WTC11 (cell line): ENCODE measurements around the gene PMP22. TPM values are rescaled to one million over a fixed set of nuclear protein-coding genes. Genes with fewer than 3 reads are reported as not detected.

Experiments used
- ATAC-seq: fragments of 200-7000 bp; cut with Tn5 transposase; 2 replicates; pipeline ENCODE4 v1.10.0; 2021; ENCODE audit warnings: mild to moderate bottlenecking, moderate library complexity
- CTCF ChIA-PET: fragments of 300-600 bp; sonication (Branson Sonifier 250); formaldehyde crosslinking; loops from one replicate; lab custom pipeline; 2021; ENCODE audit warnings: antibody characterized with exemption; lab: Charles Lee
- POLR2A ChIA-PET: fragments of 350-600 bp; sonication (Branson Sonifier 250); formaldehyde crosslinking; loops from one replicate; lab custom pipeline; 2021; ENCODE audit warnings: antibody characterized with exemption; lab: Charles Lee
- DNase-seq: peaks from one replicate; pipeline ENCODE4 v3.0.0; 2021; ENCODE audit warnings: low spot score
- H3K27ac Mint-ChIP-seq: 2 replicates; pipeline ENCODE4 v1.8.0; 2021; ENCODE audit warnings: mixed read lengths
- H3K27me3 Mint-ChIP-seq: 2 replicates; pipeline ENCODE4 v1.8.0; 2021; ENCODE audit warnings: low read depth, mild to moderate bottlenecking, moderate library complexity, mixed read lengths
- H3K36me3 Mint-ChIP-seq: 2 replicates; pipeline ENCODE4 v1.8.0; 2021; ENCODE audit warnings: mixed read lengths
- H3K4me1 Mint-ChIP-seq: 2 replicates; pipeline ENCODE4 v1.8.0; 2022; ENCODE audit warnings: mixed read lengths
- H3K4me3 Mint-ChIP-seq: 2 replicates; pipeline ENCODE4 v1.8.0; 2021; ENCODE audit warnings: mild to moderate bottlenecking, moderate library complexity, mixed read lengths
- H3K9me3 Mint-ChIP-seq: 2 replicates; pipeline ENCODE4 v1.8.0; 2021; ENCODE audit warnings: mixed read lengths
- AFF4 ChIP-seq: sonication (generic); formaldehyde crosslinking; IDR thresholded peaks from 2 replicates; pipeline ENCODE4 v1.8.1; 2023; ENCODE audit warnings: mild to moderate bottlenecking, missing genetic modification reagents, borderline replicate concordance
- ATF2 ChIP-seq: sonication (generic); formaldehyde crosslinking; IDR thresholded peaks from 2 replicates; pipeline ENCODE4 v1.8.1; 2022; ENCODE audit warnings: low read depth, missing genetic modification reagents, borderline replicate concordance
- ATF6 ChIP-seq: sonication (generic); formaldehyde crosslinking; IDR thresholded peaks from 2 replicates; pipeline ENCODE4 v1.8.1; 2023; ENCODE audit warnings: mild to moderate bottlenecking, missing genetic modification reagents
- E2F1 ChIP-seq: sonication (generic); formaldehyde crosslinking; IDR thresholded peaks from 2 replicates; pipeline ENCODE4 v1.8.0; 2022; ENCODE audit warnings: mild to moderate bottlenecking, missing genetic modification reagents
- ELF4 ChIP-seq: sonication (generic); formaldehyde crosslinking; IDR thresholded peaks from 2 replicates; pipeline ENCODE4 v1.8.1; 2022; ENCODE audit warnings: low read depth, mild to moderate bottlenecking, moderate library complexity, missing genetic modification reagents
- FOXP1 ChIP-seq: sonication (generic); formaldehyde crosslinking; IDR thresholded peaks from 2 replicates; pipeline ENCODE4 v1.8.0; 2022; ENCODE audit warnings: missing genetic modification reagents, mild to moderate bottlenecking, moderate library complexity, borderline replicate concordance
- FOXP4 ChIP-seq: sonication (generic); formaldehyde crosslinking; IDR thresholded peaks from 2 replicates; pipeline ENCODE4 v1.8.0; 2022; ENCODE audit warnings: mild to moderate bottlenecking, missing genetic modification reagents
- GABPB1 ChIP-seq: sonication (generic); formaldehyde crosslinking; IDR thresholded peaks from 2 replicates; pipeline ENCODE4 v1.8.1; 2023; ENCODE audit warnings: mild to moderate bottlenecking, missing genetic modification reagents
- GRHL2 ChIP-seq: fragments of 250-450 bp; sonication (Bioruptor Pico); IDR thresholded peaks from 2 replicates; pipeline ENCODE4 v1.8.0; 2022; ENCODE audit warnings: mild to moderate bottlenecking, moderate library complexity; ENCODE audit not compliant: insufficient replicate concordance, severe bottlenecking
- GTF2I ChIP-seq: fragments of 250-450 bp; sonication (Bioruptor Pico); conservative IDR thresholded peaks from 2 replicates; pipeline ENCODE4 v1.4.0; 2021; ENCODE audit warnings: mild to moderate bottlenecking
- HMGA2 ChIP-seq: fragments of 250-450 bp; sonication (Bioruptor Pico); IDR thresholded peaks from 2 replicates; pipeline ENCODE4 v1.4.0; 2021; ENCODE audit warnings: mild to moderate bottlenecking, moderate library complexity
- IRF2 ChIP-seq: sonication (generic); formaldehyde crosslinking; IDR thresholded peaks from 2 replicates; pipeline ENCODE4 v1.8.0; 2022; ENCODE audit warnings: low read depth, missing genetic modification reagents, borderline replicate concordance
- JUN ChIP-seq: sonication (generic); formaldehyde crosslinking; IDR thresholded peaks from 2 replicates; pipeline ENCODE4 v1.8.0; 2023; ENCODE audit warnings: mild to moderate bottlenecking, missing genetic modification reagents
- MAX ChIP-seq: sonication (generic); formaldehyde crosslinking; IDR thresholded peaks from 2 replicates; pipeline ENCODE4 v1.8.0; 2022; ENCODE audit warnings: mild to moderate bottlenecking, missing genetic modification reagents
- RORB ChIP-seq: fragments of 250-450 bp; sonication (Bioruptor Pico); IDR thresholded peaks from 2 replicates; pipeline ENCODE4 v1.9.0; 2021; ENCODE audit warnings: mild to moderate bottlenecking
- SP1 ChIP-seq: sonication (generic); formaldehyde crosslinking; conservative IDR thresholded peaks from 2 replicates; pipeline ENCODE4 v1.8.1; 2022; ENCODE audit warnings: missing genetic modification reagents
- TEAD4 ChIP-seq: sonication (generic); formaldehyde crosslinking; IDR thresholded peaks from 2 replicates; pipeline ENCODE4 v1.8.0; 2022; ENCODE audit warnings: mild to moderate bottlenecking, missing genetic modification reagents
- ZMAT4 ChIP-seq: fragments of 250-450 bp; sonication (Bioruptor Pico); IDR thresholded peaks from 2 replicates; pipeline ENCODE4 v1.9.0; 2021; ENCODE audit warnings: mild to moderate bottlenecking
- ZNF281 ChIP-seq: sonication (generic); formaldehyde crosslinking; IDR thresholded peaks from 2 replicates; pipeline ENCODE4 v1.8.0; 2023; ENCODE audit warnings: mild to moderate bottlenecking, missing genetic modification reagents
- total RNA-seq: library from RNA; stranded (reverse); gene quantifications from 3 replicates; pipeline ENCODE4 v1.2.3, GENCODE V29; 2021

Gene PMP22
- total RNA-seq, 1 experiment from 2014 or later = 3.0 TPM

- no peak for TF ChIP-seq ATF2 (CRISPR knock-in tag)
- no peak for TF ChIP-seq ZMAT4 (CRISPR knock-in tag)
- no peak for TF ChIP-seq FOXP4 (CRISPR knock-in tag)
- no peak for TF ChIP-seq IRF2 (CRISPR knock-in tag)
- no peak for TF ChIP-seq AFF4 (CRISPR knock-in tag)
- no peak for TF ChIP-seq TEAD4 (CRISPR knock-in tag)
- 0 out of 2 replicates have a peak, but pooled peaks have one; percentile 37 for TF ChIP-seq FOXP1 (CRISPR knock-in tag)
- TF ChIP-seq ZNF281 = no peak
- TF ChIP-seq, all 79 proteins: peak for 2
Observed at GRCh38 chr17:15261258-15261801, 3.8 kb downstream of the PMP22 start (continued).

- POLR2A ChIA-PET = no interaction called here
- Mint-ChIP-seq H3K4me1 (peaks cover 20% of the 10 kb centered on the region), H3K36me3 (no peaks in the 10 kb centered on the region), H3K27ac (no peak overlapping the region), H3K4me3 (peak overlapping the region; percentile 86), H3K27me3 (peaks cover 93% of the 10 kb centered on the region), H3K9me3 (no peaks in the 10 kb centered on the region)
- DNase-seq = peak; percentile 84
- peak; percentile 68 for ATAC-seq
- CTCF ChIA-PET = interaction anchor here (0.6 to 8.2 kb wide), 10 partner anchors 10 to 242 kb away, joined by 3 to 148 read pairs (median 4); no protein-coding TSS in a partner anchor
- TF ChIP-seq ELF4 (no peak), RORB (no peak), JUN (CRISPR knock-in tag) (no peak), ATF6 (no peak), GTF2I (CRISPR knock-in tag) (no peak), GRHL2 (CRISPR knock-in tag) (no peak), GABPB1 (no peak), E2F1 (no peak), HMGA2 (no peak), SP1 (peak; percentile 56), MAX (CRISPR knock-in tag) (0 out of 2 replicates have a peak, but pooled peaks have one; percentile 29)
Observed at GRCh38 chr17:15260376-15261257, 4.5 kb downstream of the PMP22 start.
